ENCODE measurements around the gene ASAP3. TPM values are rescaled to one million over a fixed set of nuclear protein-coding genes. Genes with fewer than 3 reads are reported as not detected.

The ASAP3 gene
- total and polyA plus RNA-seq, 3 donors from 2014 or later = 34.1 to 48.0 (median 43.1) TPM

- Histone ChIP-seq H3K36me3 (ENCODE audit: low read depth, missing control alignments) (no peaks in the 10 kb centered on the region), H3K27me3 (no peaks in the 10 kb centered on the region), H3K9me3 (no peaks in the 10 kb centered on the region), H3K4me3 (no peak overlapping the region), H3K27ac (no peak overlapping the region), H3K4me1 (peaks cover 7% of the 10 kb centered on the region)
- intact Hi-C loops (cut with DNase I; ENCODE audit: low total_unique reads) = no loop called here
- no peak for DNase-seq
- 98 to 100% methylated on average over 3 of the region's 3 CpGs for WGBS, 2 donors
- no peak for TF ChIP-seq CTCF (IDR thresholded peaks at IDR 0.05)
- no peak for TF ChIP-seq POLR2A (IDR thresholded peaks at IDR 0.05)
Measured at GRCh38 chr1:23466423-23466989, 17.5 kb downstream of the ASAP3 start.

- H3K27ac ChIP-seq = no peak overlapping the region
- intact Hi-C loops (cut with DNase I; ENCODE audit: low total_unique reads) = no loop called here
- no peak for TF ChIP-seq POLR2A (IDR thresholded peaks at IDR 0.05)
- no peak for TF ChIP-seq CTCF (IDR thresholded peaks at IDR 0.05)
- no peaks in the 10 kb centered on the region for H3K9me3 ChIP-seq
- no peaks in the 10 kb centered on the region for H3K27me3 ChIP-seq
- no peak overlapping the region for H3K4me3 ChIP-seq
- 89 to 92% methylated on average over 3 of the region's 3 CpGs for WGBS, 2 donors
- DNase-seq = no peak
- no peaks in the 10 kb centered on the region for H3K4me1 ChIP-seq
- H3K36me3 ChIP-seq (ENCODE audit: low read depth, missing control alignments) = no peaks in the 10 kb centered on the region
Measured at GRCh38 chr1:23463286-23463685, 20.7 kb downstream of the ASAP3 start.

- no peak for DNase-seq
- Histone ChIP-seq H3K27me3 (no peaks in the 10 kb centered on the region), H3K4me3 (no peak overlapping the region), H3K36me3 (ENCODE audit: low read depth, missing control alignments) (no peaks in the 10 kb centered on the region), H3K27ac (no peak overlapping the region), H3K4me1 (no peaks in the 10 kb centered on the region), H3K9me3 (no peaks in the 10 kb centered on the region)
- 95% methylated on average over 2 of the region's 2 CpGs for WGBS, 2 donors
- TF ChIP-seq POLR2A (IDR thresholded peaks at IDR 0.05) (no peak), CTCF (IDR thresholded peaks at IDR 0.05) (no peak)
- intact Hi-C loops (cut with DNase I; ENCODE audit: low total_unique reads) = no loop called here
Measured at GRCh38 chr1:23462766-23463165, 21.2 kb downstream of the ASAP3 start.

DNA sequence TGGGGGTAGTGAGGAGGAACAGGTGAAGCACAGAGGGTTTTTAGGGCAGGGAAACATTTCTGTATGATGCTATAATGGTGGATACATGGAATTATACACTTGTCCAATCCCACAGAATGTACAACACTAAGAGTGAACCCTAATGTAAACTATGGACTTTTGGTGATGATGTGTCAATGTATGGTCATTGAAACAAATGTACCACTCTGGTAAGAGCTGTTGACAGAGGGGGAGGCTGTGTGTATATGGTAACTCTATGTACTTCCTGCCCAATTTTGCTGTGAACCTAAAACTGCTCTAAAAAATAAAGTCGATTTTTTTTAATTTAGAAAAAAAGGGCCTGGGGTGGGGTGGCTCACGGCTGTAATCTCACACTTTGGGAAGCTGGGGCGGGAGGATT lies 22.9 kb downstream of the ASAP3 start:
- Histone ChIP-seq H3K27ac (no peak overlapping the region), H3K4me3 (no peak overlapping the region), H3K27me3 (no peaks in the 10 kb centered on the region), H3K36me3 (ENCODE audit: low read depth, missing control alignments) (no peaks in the 10 kb centered on the region), H3K9me3 (no peaks in the 10 kb centered on the region), H3K4me1 (no peaks in the 10 kb centered on the region)
- intact Hi-C loops (cut with DNase I; ENCODE audit: low total_unique reads) = no loop called here
- no peak for TF ChIP-seq CTCF (IDR thresholded peaks at IDR 0.05)
- TF ChIP-seq POLR2A (IDR thresholded peaks at IDR 0.05) = no peak
- 84 to 86% methylated on average over 3 of the region's 3 CpGs for whole genome bisulfite sequencing, 2 donors
- DNase-seq = no peak

GRCh38 chr1:23460519-23460918 lies 23.5 kb downstream of the ASAP3 start:
- no peaks in the 10 kb centered on the region for H3K36me3 ChIP-seq (ENCODE audit: low read depth, missing control alignments)
- H3K4me3 ChIP-seq = no peak overlapping the region
- WGBS, 2 donors = 86 to 95% methylated on average over 4 of the region's 4 CpGs
- intact Hi-C loops (cut with DNase I; ENCODE audit: low total_unique reads) = no loop called here
- H3K9me3 ChIP-seq = no peaks in the 10 kb centered on the region
- H3K4me1 ChIP-seq = no peaks in the 10 kb centered on the region
- no peaks in the 10 kb centered on the region for H3K27me3 ChIP-seq
- DNase-seq = no peak
- H3K27ac ChIP-seq = no peak overlapping the region
- TF ChIP-seq POLR2A (IDR thresholded peaks at IDR 0.05) = no peak
- no peak for TF ChIP-seq CTCF (IDR thresholded peaks at IDR 0.05)
